OCI-LY3 (cell line): ENCODE measurements around the gene NUDT9.

Experiments used
- H2AFZ ChIP-seq: fragments of 200-600, 300-600 bp; shearing (Covaris generic); 2 replicates; pipeline ENCODE4 v1.6.0; 2014; ENCODE audit warnings: antibody characterized with exemption, low read depth, low read length
- H3K27ac ChIP-seq: fragments of 200-600, 300-600 bp; sonication (generic); 2 replicates; pipeline ENCODE4 v1.5.1; 2014; ENCODE audit warnings: mild to moderate bottlenecking, low read length, moderate library complexity, mixed read lengths
- H3K27me3 ChIP-seq: fragments of 200-600, 300-600 bp; sonication (generic); 2 replicates; pipeline ENCODE4 v1.6.1; 2014; ENCODE audit warnings: low read depth, low read length, mixed read lengths
- H3K36me3 ChIP-seq: fragments of 200-600, 300-600 bp; sonication (generic); replicated peaks from 2 replicates; pipeline ENCODE3; 2014; ENCODE audit warnings: low read depth, low read length, mixed read lengths
- H3K4me1 ChIP-seq: fragments of 300-600, 200-600 bp; sonication (generic); 2 replicates; pipeline ENCODE4 v1.6.1; 2014; ENCODE audit warnings: low read length, mixed read lengths
- H3K4me2 ChIP-seq: fragments of 200-600, 300-600 bp; sonication (generic); 2 replicates; pipeline ENCODE4 v1.6.1; 2014; ENCODE audit warnings: low read length, mixed read lengths
- H3K4me3 ChIP-seq: fragments of 300-600, 200-600 bp; sonication (generic); 2 replicates; pipeline ENCODE4 v1.5.1; 2014; ENCODE audit warnings: antibody characterized with exemption, mild to moderate bottlenecking, low read length, moderate library complexity
- H3K79me2 ChIP-seq: fragments of 300-600, 200-600 bp; shearing (Covaris generic); 2 replicates; pipeline ENCODE4 v1.6.1; 2014; ENCODE audit warnings: mild to moderate bottlenecking, low read length, mixed read lengths
- H3K9ac ChIP-seq: fragments of 300-600, 200-600 bp; shearing (Covaris generic); 2 replicates; pipeline ENCODE4 v1.6.0; 2014; ENCODE audit warnings: mild to moderate bottlenecking, low read length, moderate library complexity
- H3K9me3 ChIP-seq: fragments of 200-600, 300-600 bp; shearing (Covaris generic); 2 replicates; pipeline ENCODE4 v1.6.1; 2014; ENCODE audit warnings: low read length, mixed read lengths; ENCODE audit not compliant: insufficient read depth
- H4K20me1 ChIP-seq: fragments of 200-600, 300-600 bp; sonication (generic); 2 replicates; pipeline ENCODE4 v1.6.1; 2016; ENCODE audit warnings: low read length, mixed read lengths; ENCODE audit not compliant: insufficient read depth
- CTCF ChIP-seq: fragments of 200-600, 300-600 bp; sonication (generic); IDR thresholded peaks from 2 replicates; pipeline ENCODE4 v1.5.1; 2014; ENCODE audit warnings: antibody characterized with exemption, low read length, low read depth
- EZH2phosphoT487 ChIP-seq: fragments of 200-600 bp; shearing (Covaris generic); IDR thresholded peaks from 2 replicates; pipeline ENCODE4 v1.6.1; 2018; ENCODE audit warnings: antibody characterized with exemption, mixed run types, low read depth

The NUDT9 gene

GRCh38 chr4:87458913-87459312 is 36.5 kb downstream of the NUDT9 start:
- Histone ChIP-seq H3K9me3 (no peaks in the 10 kb centered on the region), H3K27ac (no peak overlapping the region), H3K27me3 (no peaks in the 10 kb centered on the region), H2AFZ (no peak overlapping the region), H3K9ac (no peak overlapping the region), H3K4me3 (no peak overlapping the region), H4K20me1 (no peaks in the 10 kb centered on the region), H3K4me2 (no peak overlapping the region), H3K4me1 (no peaks in the 10 kb centered on the region), H3K79me2 (no peaks in the 10 kb centered on the region), H3K36me3 (peaks cover 16% of the 10 kb centered on the region)
- TF ChIP-seq EZH2phosphoT487, result no peak

GRCh38 chr4:87461281-87461700 is 38.9 kb downstream of the NUDT9 start:
- Histone ChIP-seq H3K27ac (no peak overlapping the region), H3K36me3 (peaks cover 16% of the 10 kb centered on the region), H4K20me1 (no peaks in the 10 kb centered on the region), H3K27me3 (no peaks in the 10 kb centered on the region), H2AFZ (no peak overlapping the region), H3K79me2 (no peaks in the 10 kb centered on the region), H3K9ac (no peak overlapping the region), H3K4me3 (no peak overlapping the region), H3K4me2 (no peak overlapping the region), H3K9me3 (no peaks in the 10 kb centered on the region), H3K4me1 (no peaks in the 10 kb centered on the region)
- no peak for TF ChIP-seq CTCF
- TF ChIP-seq EZH2phosphoT487, result no peak

- Histone ChIP-seq H4K20me1 (no peaks in the 10 kb centered on the region), H3K9me3 (no peaks in the 10 kb centered on the region), H2AFZ (no peak overlapping the region), H3K4me2 (no peak overlapping the region), H3K9ac (no peak overlapping the region), H3K4me3 (no peak overlapping the region), H3K4me1 (no peaks in the 10 kb centered on the region), H3K36me3 (peaks cover 16% of the 10 kb centered on the region), H3K79me2 (no peaks in the 10 kb centered on the region), H3K27me3 (no peaks in the 10 kb centered on the region), H3K27ac (no peak overlapping the region)
- TF ChIP-seq CTCF (no peak), EZH2phosphoT487 (no peak)
These were observed 39.7 kb downstream of the NUDT9 start for GRCh38 chr4:87462102-87462501.

- Histone ChIP-seq H2AFZ (no peak overlapping the region), H3K4me3 (no peak overlapping the region), H3K9me3 (no peaks in the 10 kb centered on the region), H3K27me3 (no peaks in the 10 kb centered on the region), H3K4me1 (peaks cover 13% of the 10 kb centered on the region), H4K20me1 (no peaks in the 10 kb centered on the region), H3K4me2 (no peak overlapping the region), H3K9ac (no peak overlapping the region), H3K36me3 (no peaks in the 10 kb centered on the region), H3K27ac (no peak overlapping the region), H3K79me2 (no peaks in the 10 kb centered on the region)
- peak; percentile 71 for TF ChIP-seq CTCF
- TF ChIP-seq EZH2phosphoT487, result no peak
These were observed 43.5 kb downstream of the NUDT9 start for GRCh38 chr4:87465739-87466366.
